Upper lobe of left lung (tissue), 4 donors: Measurements from ENCODE around the gene NLGN1.

ENCODE experiments used
- POLR2A ChIP-seq, 4 donors: fragments of 450-650 bp; IDR thresholded peaks; one replicate each; pipeline ENCODE4 v1.5.1; 2016 to 2017; ENCODE audit warnings: antibody characterized with exemption in 4 of 4, mild to moderate bottlenecking in 2 of 4
- TF ChIP-seq, protein P1 (sequence below), 6 experiments: fragments of 450-650 bp in 4 of 6; fragments of 200-600 bp in 2 of 6; sonication (generic) in 2 of 6; IDR thresholded peaks; one replicate each; pipeline ENCODE4 v1.5.1; 2016 to 2019; ENCODE audit warnings: antibody characterized with exemption in 6 of 6

DNA sequence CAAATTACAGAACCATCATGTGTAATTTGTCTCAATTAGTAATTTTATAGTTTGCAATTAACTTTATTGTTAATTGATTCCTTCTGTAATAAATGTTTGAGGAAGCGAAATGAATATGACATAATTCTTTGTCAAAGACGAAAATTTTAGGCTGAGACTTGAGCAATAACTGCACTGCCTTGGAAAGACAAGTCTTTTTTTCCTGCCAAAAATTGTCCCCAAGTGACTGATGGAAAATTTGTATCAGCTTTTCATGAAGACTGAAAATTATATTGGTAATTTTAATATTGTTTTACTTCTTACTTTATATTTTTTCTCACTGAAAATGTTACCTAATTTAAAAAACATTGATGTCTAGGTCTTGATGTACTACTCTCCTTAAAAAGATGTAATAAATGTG is 622.6 kb downstream of the NLGN1 start:
- no peak for TF ChIP-seq POLR2A (IDR thresholded peaks at IDR 0.05)
- TF ChIP-seq, protein P1, sequence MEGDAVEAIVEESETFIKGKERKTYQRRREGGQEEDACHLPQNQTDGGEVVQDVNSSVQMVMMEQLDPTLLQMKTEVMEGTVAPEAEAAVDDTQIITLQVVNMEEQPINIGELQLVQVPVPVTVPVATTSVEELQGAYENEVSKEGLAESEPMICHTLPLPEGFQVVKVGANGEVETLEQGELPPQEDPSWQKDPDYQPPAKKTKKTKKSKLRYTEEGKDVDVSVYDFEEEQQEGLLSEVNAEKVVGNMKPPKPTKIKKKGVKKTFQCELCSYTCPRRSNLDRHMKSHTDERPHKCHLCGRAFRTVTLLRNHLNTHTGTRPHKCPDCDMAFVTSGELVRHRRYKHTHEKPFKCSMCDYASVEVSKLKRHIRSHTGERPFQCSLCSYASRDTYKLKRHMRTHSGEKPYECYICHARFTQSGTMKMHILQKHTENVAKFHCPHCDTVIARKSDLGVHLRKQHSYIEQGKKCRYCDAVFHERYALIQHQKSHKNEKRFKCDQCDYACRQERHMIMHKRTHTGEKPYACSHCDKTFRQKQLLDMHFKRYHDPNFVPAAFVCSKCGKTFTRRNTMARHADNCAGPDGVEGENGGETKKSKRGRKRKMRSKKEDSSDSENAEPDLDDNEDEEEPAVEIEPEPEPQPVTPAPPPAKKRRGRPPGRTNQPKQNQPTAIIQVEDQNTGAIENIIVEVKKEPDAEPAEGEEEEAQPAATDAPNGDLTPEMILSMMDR (IDR thresholded peaks at IDR 0.05): no peak
